Panc1 (cell line): Measurements from ENCODE around the gene ISG15. TPM values are rescaled to one million over a fixed set of nuclear protein-coding genes. Genes with fewer than 3 reads are reported as not detected.

Experiments used
- ATAC-seq: fragments of 200-7000 bp; cut with Tn5 transposase; 2 replicates; pipeline ENCODE4 v1.9.1; 2020; ENCODE audit warnings: mild to moderate bottlenecking, moderate library complexity
- BruUV-seq: library from RNA; stranded (reverse); fragments of 400-500 nt; replicated peaks from 2 replicates; lab custom pipeline; 2021; lab: Mats Ljungman, UMichigan
- CTCF ChIA-PET: fragments of 300-600 bp; sonication (Branson Sonifier 250); formaldehyde crosslinking; loops from one replicate; lab custom pipeline; 2022; ENCODE audit warnings: antibody characterized with exemption; lab: Charles Lee
- POLR2A ChIA-PET: fragments of 300-600 bp; sonication (Branson Sonifier 250); formaldehyde crosslinking; loops from one replicate; lab custom pipeline; 2022; ENCODE audit warnings: antibody characterized with exemption; lab: Charles Lee
- DNase-seq: peaks from one replicate; pipeline ENCODE4 v3.0.0-alpha.2; 2010; ENCODE audit warnings: low read depth, low spot score
- H3K27ac ChIP-seq: 2 replicates; pipeline ENCODE4 v1.5.1; 2011; ENCODE audit warnings: mild to moderate bottlenecking, low read length, inconsistent platforms
- H3K27me3 ChIP-seq: fragments of 200-500 bp; sonication (Bioruptor generic); 2 replicates; pipeline ENCODE4 v1.6.0; 2014; ENCODE audit warnings: low read length, inconsistent platforms; ENCODE audit not compliant: control insufficient read depth, insufficient read depth
- H3K36me3 ChIP-seq: fragments of 200-500 bp; sonication (Bioruptor generic); 2 replicates; pipeline ENCODE4 v1.5.1; 2014; ENCODE audit warnings: inconsistent platforms, mild to moderate bottlenecking, low read length, moderate library complexity; ENCODE audit not compliant: control insufficient read depth, insufficient read depth
- H3K4me1 ChIP-seq: 2 replicates; pipeline ENCODE4 v1.5.1; 2011; ENCODE audit warnings: inconsistent platforms, mild to moderate bottlenecking, low read length, moderate library complexity; ENCODE audit not compliant: control insufficient read depth, insufficient read depth
- H3K4me3 ChIP-seq, 2 experiments: 2 replicates each; pipeline ENCODE4 v1.5.1; 2011 to 2012; ENCODE audit warnings: low read depth in 2 of 2, low read length in 2 of 2, mild to moderate bottlenecking in 2 of 2, inconsistent platforms in 1 of 2, moderate library complexity in 1 of 2
- H3K9me3 ChIP-seq: fragments of 200-500 bp; sonication (Bioruptor generic); 2 replicates; pipeline ENCODE4 v1.5.1; 2014; ENCODE audit warnings: low read depth, mild to moderate bottlenecking, inconsistent platforms, low read length, moderate library complexity; ENCODE audit not compliant: control insufficient read depth, insufficient read depth
- POLR2AphosphoS5 ChIP-seq: IDR thresholded peaks from 2 replicates; pipeline ENCODE4 v1.6.1; 2012; ENCODE audit warnings: mild to moderate bottlenecking, low read depth, low read length, moderate library complexity
- SIN3A ChIP-seq: IDR thresholded peaks from 2 replicates; pipeline ENCODE4 v1.6.1; 2012; ENCODE audit warnings: low read depth, mild to moderate bottlenecking, low read length, moderate library complexity, borderline replicate concordance; ENCODE audit not compliant: insufficient read depth
- in situ Hi-C: cut with HindIII; loops from 2 replicates; pipeline ENCODE4 v1.10.0; 2016; ENCODE audit warnings: low sequenced_read_pairs, low pct_unique_long_range_greater_than_20kb
- intact Hi-C: fragments of 100-400 bp; cut with micrococcal nuclease; formaldehyde crosslinking; loops from one replicate; pipeline ENCODE4 v1.10.0; 2022; ENCODE audit not compliant: unreplicated experiment
- total RNA-seq: library from RNA; stranded (reverse); gene quantifications from one replicate; pipeline ENCODE4 v1.2.1, GENCODE V29; 2021; ENCODE audit not compliant: unreplicated experiment
- TF ChIP-seq, protein P1 (sequence below), 2 experiments: IDR thresholded peaks; 2 replicates each; pipeline ENCODE4 v1.6.1; 2011 to 2012; ENCODE audit warnings: low read depth in 2 of 2, control low read depth in 1 of 2, low read length in 1 of 2, mild to moderate bottlenecking in 1 of 2, moderate library complexity in 1 of 2; ENCODE audit not compliant: insufficient read depth in 1 of 2
- TF ChIP-seq, protein P2 (sequence below): fragments of 450-650 bp; IDR thresholded peaks from 2 replicates; pipeline ENCODE4 v1.5.1; 2017; ENCODE audit warnings: mild to moderate bottlenecking

Gene ISG15
- total RNA-seq, 1 experiment from 2014 or later: 102 TPM

DNA sequence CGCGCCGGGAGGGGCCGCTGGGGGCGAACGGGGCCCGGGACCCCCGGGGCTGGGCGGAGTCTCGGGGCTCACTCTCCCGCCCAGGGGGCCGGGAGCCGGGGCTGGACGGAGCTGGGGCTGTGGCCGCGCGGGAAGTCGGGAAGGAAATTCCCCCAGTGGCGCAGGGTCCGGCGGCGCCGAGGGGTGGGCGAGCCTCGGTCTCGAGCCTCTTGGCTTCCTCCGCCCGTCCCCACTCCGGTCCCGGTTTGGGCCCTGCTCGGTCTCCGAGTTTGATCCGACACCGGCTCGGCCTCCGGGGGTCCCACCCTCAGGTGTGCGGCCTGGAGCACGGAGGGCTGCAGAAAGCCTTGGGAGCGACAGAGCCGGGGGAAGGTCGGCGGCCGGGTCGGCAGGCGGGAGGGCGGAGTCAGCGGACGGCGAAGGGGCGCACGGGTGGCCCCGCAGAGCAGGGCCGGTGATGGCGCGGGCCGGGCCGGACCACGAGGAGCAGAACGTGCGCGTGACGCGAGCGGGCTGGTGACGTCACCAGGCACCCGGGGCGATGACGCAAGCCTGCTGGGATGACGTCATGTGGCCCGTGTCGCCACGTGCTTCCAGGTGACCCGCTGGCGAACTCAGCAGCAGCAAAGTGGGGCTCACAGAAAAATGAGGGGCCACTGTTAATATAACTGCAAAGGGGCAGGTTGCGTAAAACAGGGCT lies 12.8 kb upstream of the ISG15 start:
- ChIA-PET CTCF (interaction anchor here (0.7 to 1.0 kb wide), 2 partner anchors 14 to 16 kb away, joined by 3 to 4 read pairs; no protein-coding TSS in a partner anchor), POLR2A (interaction anchor here (0.8 kb wide), 1 partner anchor 13 kb away, joined by 8 read pairs; the partner anchor contains the start of gene ISG15)
- in situ Hi-C loops: no loop called here

DNA sequence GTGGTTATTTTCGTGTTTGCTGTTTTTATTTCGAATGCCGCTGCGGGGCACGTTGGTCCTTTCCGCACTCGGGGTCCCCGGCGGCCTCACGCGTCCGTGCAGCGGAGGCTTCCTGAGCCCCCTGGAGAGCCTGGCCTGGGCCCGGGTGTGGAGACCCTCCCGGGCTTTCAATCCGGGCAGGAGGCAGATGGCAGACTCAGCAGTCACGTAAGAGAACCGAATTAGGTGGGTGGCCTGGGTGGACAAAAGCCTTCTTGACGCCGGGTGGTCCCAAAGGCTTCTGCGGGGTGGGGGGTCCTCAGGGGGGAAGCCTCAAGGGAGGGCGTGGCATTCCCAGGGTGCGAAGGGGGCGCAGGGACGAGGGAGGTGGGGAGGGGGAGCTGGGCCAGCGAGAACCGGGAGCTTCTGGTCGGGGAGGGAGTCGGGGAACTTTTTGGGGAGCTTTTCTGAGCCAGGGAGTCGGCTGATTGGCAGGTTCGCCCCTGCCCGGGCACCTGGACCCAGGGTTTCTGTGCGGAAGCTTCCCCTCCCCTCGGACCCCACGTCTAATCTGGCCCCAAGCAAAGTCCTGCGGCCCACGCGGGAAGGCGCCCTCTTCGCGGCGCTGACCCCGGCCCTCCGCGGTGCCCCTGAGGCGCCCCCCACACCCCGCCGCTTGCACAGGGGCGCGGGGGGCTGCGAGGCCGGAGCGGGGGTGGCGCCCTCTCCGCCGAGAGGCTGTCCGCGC lies 12.1 kb upstream of the ISG15 start:
- in situ Hi-C loops (no loop called here), intact Hi-C loops (no loop called here)
- peak; percentile 32; the same call in 1 of the 2 replicates for TF ChIP-seq POLR2AphosphoS5
- TF ChIP-seq, protein P1, sequence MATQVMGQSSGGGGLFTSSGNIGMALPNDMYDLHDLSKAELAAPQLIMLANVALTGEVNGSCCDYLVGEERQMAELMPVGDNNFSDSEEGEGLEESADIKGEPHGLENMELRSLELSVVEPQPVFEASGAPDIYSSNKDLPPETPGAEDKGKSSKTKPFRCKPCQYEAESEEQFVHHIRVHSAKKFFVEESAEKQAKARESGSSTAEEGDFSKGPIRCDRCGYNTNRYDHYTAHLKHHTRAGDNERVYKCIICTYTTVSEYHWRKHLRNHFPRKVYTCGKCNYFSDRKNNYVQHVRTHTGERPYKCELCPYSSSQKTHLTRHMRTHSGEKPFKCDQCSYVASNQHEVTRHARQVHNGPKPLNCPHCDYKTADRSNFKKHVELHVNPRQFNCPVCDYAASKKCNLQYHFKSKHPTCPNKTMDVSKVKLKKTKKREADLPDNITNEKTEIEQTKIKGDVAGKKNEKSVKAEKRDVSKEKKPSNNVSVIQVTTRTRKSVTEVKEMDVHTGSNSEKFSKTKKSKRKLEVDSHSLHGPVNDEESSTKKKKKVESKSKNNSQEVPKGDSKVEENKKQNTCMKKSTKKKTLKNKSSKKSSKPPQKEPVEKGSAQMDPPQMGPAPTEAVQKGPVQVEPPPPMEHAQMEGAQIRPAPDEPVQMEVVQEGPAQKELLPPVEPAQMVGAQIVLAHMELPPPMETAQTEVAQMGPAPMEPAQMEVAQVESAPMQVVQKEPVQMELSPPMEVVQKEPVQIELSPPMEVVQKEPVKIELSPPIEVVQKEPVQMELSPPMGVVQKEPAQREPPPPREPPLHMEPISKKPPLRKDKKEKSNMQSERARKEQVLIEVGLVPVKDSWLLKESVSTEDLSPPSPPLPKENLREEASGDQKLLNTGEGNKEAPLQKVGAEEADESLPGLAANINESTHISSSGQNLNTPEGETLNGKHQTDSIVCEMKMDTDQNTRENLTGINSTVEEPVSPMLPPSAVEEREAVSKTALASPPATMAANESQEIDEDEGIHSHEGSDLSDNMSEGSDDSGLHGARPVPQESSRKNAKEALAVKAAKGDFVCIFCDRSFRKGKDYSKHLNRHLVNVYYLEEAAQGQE (IDR thresholded peaks at IDR 0.05; ENCODE audit: insufficient read depth in 1 of 2, low read depth in 2 of 2, low read length in 1 of 2): no peak
- TF ChIP-seq, protein P2, sequence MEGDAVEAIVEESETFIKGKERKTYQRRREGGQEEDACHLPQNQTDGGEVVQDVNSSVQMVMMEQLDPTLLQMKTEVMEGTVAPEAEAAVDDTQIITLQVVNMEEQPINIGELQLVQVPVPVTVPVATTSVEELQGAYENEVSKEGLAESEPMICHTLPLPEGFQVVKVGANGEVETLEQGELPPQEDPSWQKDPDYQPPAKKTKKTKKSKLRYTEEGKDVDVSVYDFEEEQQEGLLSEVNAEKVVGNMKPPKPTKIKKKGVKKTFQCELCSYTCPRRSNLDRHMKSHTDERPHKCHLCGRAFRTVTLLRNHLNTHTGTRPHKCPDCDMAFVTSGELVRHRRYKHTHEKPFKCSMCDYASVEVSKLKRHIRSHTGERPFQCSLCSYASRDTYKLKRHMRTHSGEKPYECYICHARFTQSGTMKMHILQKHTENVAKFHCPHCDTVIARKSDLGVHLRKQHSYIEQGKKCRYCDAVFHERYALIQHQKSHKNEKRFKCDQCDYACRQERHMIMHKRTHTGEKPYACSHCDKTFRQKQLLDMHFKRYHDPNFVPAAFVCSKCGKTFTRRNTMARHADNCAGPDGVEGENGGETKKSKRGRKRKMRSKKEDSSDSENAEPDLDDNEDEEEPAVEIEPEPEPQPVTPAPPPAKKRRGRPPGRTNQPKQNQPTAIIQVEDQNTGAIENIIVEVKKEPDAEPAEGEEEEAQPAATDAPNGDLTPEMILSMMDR: no peak
- no peaks in the 10 kb centered on the region for H3K9me3 ChIP-seq
- peak overlapping the region; percentile 80 for H3K27ac ChIP-seq
- peak overlapping the region; percentile 56 to 65 for H3K4me3 ChIP-seq
- POLR2A ChIA-PET: interaction anchor here (0.7 to 0.8 kb wide), 2 partner anchors 13 to 316 kb away, joined by 3 to 8 read pairs; partner anchors contain the start of gene ISG15
- ATAC-seq: no peak
- H3K4me1 ChIP-seq: peaks cover 35% of the 10 kb centered on the region
- H3K27me3 ChIP-seq: no peaks in the 10 kb centered on the region
- CTCF ChIA-PET: interaction anchor here (0.6 to 1.2 kb wide), 3 partner anchors 14 to 39 kb away, joined by 4 to 11 read pairs (median 7); no protein-coding TSS in a partner anchor
- TSS peak; percentile 89 for BruUV-seq
- DNase-seq: no peak
- H3K36me3 ChIP-seq: no peaks in the 10 kb centered on the region; the same call in 1 of the 2 replicates

More for the DNA sequence above, 12.8 kb upstream of the ISG15 start:
- Histone ChIP-seq H3K4me3 (peak overlapping the region; percentile 56 to 65), H3K4me1 (peaks cover 36% of the 10 kb centered on the region), H3K27ac (peak overlapping the region; percentile 80), H3K36me3 (no peaks in the 10 kb centered on the region; the same call in 1 of the 2 replicates), H3K27me3 (no peaks in the 10 kb centered on the region), H3K9me3 (no peaks in the 10 kb centered on the region)
- ATAC-seq (peak; percentile 75), DNase-seq (no peak)
- intact Hi-C loops: no loop called here
- TF ChIP-seq, protein P1 (IDR thresholded peaks at IDR 0.05; ENCODE audit: insufficient read depth in 1 of 2, low read depth in 2 of 2, low read length in 1 of 2): no peak; a peak in 1 of 4 replicates
- 0 out of 2 replicates have a peak, but pooled peaks have one; percentile 41 for TF ChIP-seq SIN3A
- no TSS peak for BruUV-seq
